Psoas muscle (tissue), 8 donors: ENCODE results near the gene ZBTB8OS. TPM values are rescaled to one million over a fixed set of nuclear protein-coding genes. Genes with fewer than 3 reads are reported as not detected.
"Not testable (repeated sequence)": the region's sequence is repeated elsewhere in the genome, so short reads cannot be mapped to it uniquely, and the experiment has no call there.

ENCODE experiments used
- ATAC-seq, 4 donors: fragments of 200-7000 bp; cut with Tn5 transposase; one replicate each; pipeline ENCODE4 v1.9.1; 2020; ENCODE audit warnings: moderate library complexity in 3 of 4, mild to moderate bottlenecking in 2 of 4
- DNase-seq, 2 donors: peaks; one replicate each; pipeline ENCODE4 v3.0.0-alpha.2; 2020
- H3K27ac ChIP-seq: fragments of 200-600 bp; one replicate; pipeline ENCODE4 v1.8.0; 2022
- H3K27me3 ChIP-seq, 3 donors: fragments of 200-600 bp in 1 of 3; one replicate each; pipeline versions ENCODE4 v1.6.1 to v1.8.0; 2013 to 2022; ENCODE audit warnings: low read length in 2 of 3, mild to moderate bottlenecking in 2 of 3, moderate library complexity in 1 of 3; ENCODE audit not compliant: insufficient read depth in 3 of 3
- H3K36me3 ChIP-seq, 2 donors: fragments of 200-600 bp in 1 of 2; one replicate each; pipeline versions ENCODE4 v1.6.1 to v1.8.0; 2013 to 2022; ENCODE audit warnings: low read depth in 1 of 2, mild to moderate bottlenecking in 1 of 2, moderate library complexity in 1 of 2; ENCODE audit not compliant: insufficient read depth in 1 of 2
- H3K4me1 ChIP-seq: fragments of 200-600 bp; one replicate; pipeline ENCODE4 v1.8.0; 2022
- H3K4me3 ChIP-seq: fragments of 200-600 bp; one replicate; pipeline ENCODE4 v1.8.0; 2022; ENCODE audit warnings: mild to moderate bottlenecking
- H3K9me3 ChIP-seq: fragments of 200-600 bp; one replicate; pipeline ENCODE4 v1.8.0; 2022
- CTCF ChIP-seq: fragments of 200-600 bp; IDR thresholded peaks from one replicate; pipeline ENCODE4 v1.8.0; 2022; ENCODE audit warnings: antibody characterized with exemption
- WGBS, 3 donors: extraction: QIAGEN DNeasy Blood & Tissue Kit; methylation state at CpG; one replicate each; pipeline versions ENCODE4 v1.1.6 to v1.1.7; 2013; 5-methylcytosine and 5-hydroxymethylcytosine counted together
- intact Hi-C, 2 donors: fragments of 100-400 bp; cut with DNase I; formaldehyde crosslinking; loops; one replicate each; pipeline versions ENCODE4 v1.11.0 to v1.14.2; 2022
- polyA plus RNA-seq, 3 donors: library from polyadenylated mRNA; stranded (reverse); fragments of 200-250 nt; gene quantifications; one replicate each; pipeline ENCODE4 v1.2.3, GENCODE V29; 2013
- total RNA-seq, 4 donors: library from RNA; stranded (reverse); fragmentation: NEBNext Ultra II Directional in 2 of 4; extraction: Animal tissue kit (Norgen Biotek cat#: 25700) in 2 of 4; gene quantifications; one replicate each; pipeline versions ENCODE4 v1.2.1 to v1.2.4, GENCODE V29; 2021 to 2023
- donor health status: healthy with polysubstance abuse.
- donor health status: DM: no; HTN: no; CAD: no; lungs with moderate emphysema.
- donor health status: Bipolar disorder and iron deficiency.
- donor health status: healthy.
- donor health status: DM: yes; HTN: yes; CAD: no.
- donor health status: DM: no; HTN: no; CAD: no.
- donor health status: DM: no; HTN: no; CAD: no.
- donor health status: DM: yes; HTN: yes; CAD: no.

The ZBTB8OS gene
- total and polyA plus RNA-seq, 7 donors, result 25.3 to 76.4 (median 38.5) TPM

- Histone ChIP-seq H3K4me1 (peaks cover 8% of the 10 kb centered on the region), H3K4me3 (no peak overlapping the region), H3K27ac (no peak overlapping the region), H3K36me3 (peaks cover 24 to 99% of the 10 kb centered on the region in 2 donors), H3K27me3 (no peaks in the 10 kb centered on the region), H3K9me3 (no peaks in the 10 kb centered on the region)
- 41 to 59% (median 45%) methylated on average over 3 of the region's 3 CpGs for WGBS, 3 donors
- intact Hi-C loops, result no loop called here
- TF ChIP-seq CTCF, result no peak
- no peak for DNase-seq
- ATAC-seq, result no peak
Observed at GRCh38 chr1:32676945-32677344, 26.6 kb upstream of the ZBTB8OS start.

- H3K27ac ChIP-seq, H3K9me3 ChIP-seq, DNase-seq, ATAC-seq, H3K27me3 ChIP-seq, intact Hi-C loops, H3K4me1 ChIP-seq, H3K4me3 ChIP-seq: not testable (repeated sequence)
- WGBS, 3 donors, result 94 to 97% (median 94%) methylated on average over 5 of the region's 5 CpGs
- H3K36me3 ChIP-seq, result peaks cover 15 to 99% of the 10 kb centered on the region in 2 donors
Observed at GRCh38 chr1:32668716-32669115, 18.4 kb upstream of the ZBTB8OS start.

GRCh38 chr1:32666901-32667566 lies 16.7 kb upstream of the ZBTB8OS start:
- 87 to 88% (median 87%) methylated on average over 12 of the region's 12 CpGs for WGBS, 3 donors
- H3K4me1 ChIP-seq, result no peaks in the 10 kb centered on the region
- no peak overlapping the region for H3K27ac ChIP-seq
- TF ChIP-seq CTCF, result no peak
- peaks cover 10 to 99% of the 10 kb centered on the region in 2 donors for H3K36me3 ChIP-seq
- no peaks in the 10 kb centered on the region for H3K27me3 ChIP-seq
- DNase-seq, result no peak
- H3K9me3 ChIP-seq, result no peaks in the 10 kb centered on the region
- ATAC-seq, result no peak
- intact Hi-C loops, result no loop called here
- H3K4me3 ChIP-seq, result no peak overlapping the region

GRCh38 chr1:32665915-32666314 lies 15.6 kb upstream of the ZBTB8OS start:
- ATAC-seq, result no peak
- Histone ChIP-seq H3K9me3 (no peaks in the 10 kb centered on the region), H3K4me3 (no peak overlapping the region), H3K36me3 (peaks cover 12 to 99% of the 10 kb centered on the region in 2 donors), H3K27me3 (no peaks in the 10 kb centered on the region), H3K27ac (no peak overlapping the region), H3K4me1 (peaks cover 3% of the 10 kb centered on the region)
- TF ChIP-seq CTCF, result no peak
- 37 to 58% (median 41%) methylated on average over 1 of the region's 1 CpG for WGBS, 3 donors
- intact Hi-C loops, result no loop called here
- DNase-seq, result no peak

GRCh38 chr1:32659581-32659980 lies 9.2 kb upstream of the ZBTB8OS start:
- Histone ChIP-seq H3K27me3 (no peaks in the 10 kb centered on the region), H3K4me1 (peaks cover 7% of the 10 kb centered on the region), H3K4me3 (no peak overlapping the region), H3K27ac (no peak overlapping the region), H3K9me3 (no peaks in the 10 kb centered on the region), H3K36me3 (peaks cover 2 to 97% of the 10 kb centered on the region in 2 donors)
- 86 to 100% (median 89%) methylated on average over 1 of the region's 1 CpG for WGBS, 3 donors
- intact Hi-C loops, result no loop called here
- DNase-seq (no peak), ATAC-seq (no peak)
- TF ChIP-seq CTCF, result no peak
